ENCODE measurements around the gene DCLK1.

DCLK1 gene

GRCh38 chr13:36068991-36069390, 62.2 kb downstream of the DCLK1 start:
- TF ChIP-seq REST (IDR thresholded peaks at IDR 0.05; ENCODE audit: insufficient read depth in 1 of 2, low read depth in 2 of 2, low read length in 2 of 2) (no peak), SIN3A (IDR thresholded peaks at IDR 0.05; ENCODE audit: borderline replicate concordance, insufficient read depth, low read length) (no peak), FOXP2 (optimal IDR thresholded peaks at IDR 0.05; ENCODE audit: borderline replicate concordance, extremely low read depth, extremely low read length, insufficient read depth) (no peak), POLR2AphosphoS5 (IDR thresholded peaks at IDR 0.05; ENCODE audit: low read depth, low read length) (no peak), TAF1 (IDR thresholded peaks at IDR 0.05; ENCODE audit: borderline replicate concordance, insufficient read depth, low read length) (no peak)

GRCh38 chr13:36068566-36068965, 62.6 kb downstream of the DCLK1 start:
- TF ChIP-seq SIN3A (IDR thresholded peaks at IDR 0.05; ENCODE audit: borderline replicate concordance, insufficient read depth, low read length) = no peak
- no peak for TF ChIP-seq TAF1 (IDR thresholded peaks at IDR 0.05; ENCODE audit: borderline replicate concordance, insufficient read depth, low read length)
- TF ChIP-seq REST (IDR thresholded peaks at IDR 0.05; ENCODE audit: insufficient read depth in 1 of 2, low read depth in 2 of 2, low read length in 2 of 2) = no peak
- TF ChIP-seq FOXP2 (optimal IDR thresholded peaks at IDR 0.05; ENCODE audit: borderline replicate concordance, extremely low read depth, extremely low read length, insufficient read depth) = no peak
- TF ChIP-seq POLR2AphosphoS5 (IDR thresholded peaks at IDR 0.05; ENCODE audit: low read depth, low read length) = no peak

- no peak for TF ChIP-seq TAF1 (IDR thresholded peaks at IDR 0.05; ENCODE audit: borderline replicate concordance, insufficient read depth, low read length)
- no peak for TF ChIP-seq FOXP2 (optimal IDR thresholded peaks at IDR 0.05; ENCODE audit: borderline replicate concordance, extremely low read depth, extremely low read length, insufficient read depth)
- no peak for TF ChIP-seq REST (IDR thresholded peaks at IDR 0.05; ENCODE audit: insufficient read depth in 1 of 2, low read depth in 2 of 2, low read length in 2 of 2)
- TF ChIP-seq SIN3A (IDR thresholded peaks at IDR 0.05; ENCODE audit: borderline replicate concordance, insufficient read depth, low read length) = no peak
- no peak for TF ChIP-seq POLR2AphosphoS5 (IDR thresholded peaks at IDR 0.05; ENCODE audit: low read depth, low read length)
Observed at GRCh38 chr13:36067746-36068381, 63.3 kb downstream of the DCLK1 start.

- no peak for TF ChIP-seq SIN3A (IDR thresholded peaks at IDR 0.05; ENCODE audit: borderline replicate concordance, insufficient read depth, low read length)
- no peak for TF ChIP-seq FOXP2 (optimal IDR thresholded peaks at IDR 0.05; ENCODE audit: borderline replicate concordance, extremely low read depth, extremely low read length, insufficient read depth)
- no peak for TF ChIP-seq TAF1 (IDR thresholded peaks at IDR 0.05; ENCODE audit: borderline replicate concordance, insufficient read depth, low read length)
- TF ChIP-seq REST (IDR thresholded peaks at IDR 0.05; ENCODE audit: insufficient read depth in 1 of 2, low read depth in 2 of 2, low read length in 2 of 2) = no peak
Observed at GRCh38 chr13:36062249-36062648, 68.9 kb downstream of the DCLK1 start.
